ENCODE results near the gene FAM180A. TPM values are rescaled to one million over a fixed set of nuclear protein-coding genes. Genes with fewer than 3 reads are reported as not detected.

Gene FAM180A
- total and polyA plus RNA-seq, 10 of the 15 experiments (the other 5 are each of a cell fraction or from before 2014, with no cell fraction given): not detected

DNA sequence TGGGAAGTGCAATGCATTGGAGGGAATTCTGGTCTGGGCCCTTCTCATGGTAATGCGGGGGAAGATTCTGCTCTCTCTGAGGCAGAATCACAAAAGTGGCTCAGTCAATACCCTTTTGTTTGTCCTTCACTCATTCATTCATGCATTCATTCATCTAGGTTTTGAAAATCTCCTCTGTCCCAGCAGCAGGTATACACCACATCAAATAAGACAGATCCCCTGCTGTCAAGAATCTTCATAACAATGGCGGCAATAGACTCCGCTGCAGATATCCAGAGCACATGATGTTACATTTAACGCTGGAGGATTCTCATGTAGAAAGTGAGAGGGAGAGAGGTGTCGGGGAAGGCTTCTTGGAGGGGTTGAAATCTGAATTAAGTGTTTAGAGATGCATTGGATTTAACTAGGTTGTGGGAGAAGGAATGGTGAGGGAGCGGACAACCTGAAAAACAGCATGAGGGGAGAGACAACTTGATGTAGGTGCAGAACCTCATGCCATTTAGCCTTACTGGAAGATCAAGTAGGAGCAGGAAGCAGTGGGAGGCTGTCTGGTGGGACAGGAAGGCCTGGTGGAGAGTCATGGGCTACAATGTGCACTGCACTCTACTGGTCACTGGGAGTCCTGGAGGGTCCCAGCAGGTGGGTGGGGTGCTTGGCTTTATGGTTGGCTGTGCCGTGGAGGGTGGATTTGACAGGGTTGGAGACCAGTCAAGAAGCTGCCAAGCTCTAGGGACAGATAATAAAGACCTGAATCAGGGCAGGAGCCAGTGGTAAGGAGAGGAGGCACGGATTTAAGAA, 5.2 kb upstream of the FAM180A start:
- no peak for DNase-seq (ENCODE audit: low read depth, low spot score)
- ChIA-PET SMC1A (ENCODE audit: uncharacterized antibody, unreplicated experiment) (no interaction called here), RAD21 (ENCODE audit: unreplicated experiment) (no interaction called here), CTCF (no interaction called here), POLR2A (no interaction called here)
- WGBS (ENCODE audit: insufficient coverage, insufficient replicate concordance, low lambda C conversion rate, missing lambda C conversion rate): 52% methylated on average over 8 of the region's 8 CpGs
- intact Hi-C loops (cut with micrococcal nuclease; ENCODE audit: unreplicated experiment) (no loop called here), in situ Hi-C loops (cut with MboI) (no loop called here)
- H3K4me2 ChIP-seq (ENCODE audit: control insufficient read depth, insufficient read depth): no peak overlapping the region
- no peak overlapping the region for H3K27ac ChIP-seq (ENCODE audit: control insufficient read depth, insufficient read depth)
- H3K36me3 ChIP-seq (ENCODE audit: control insufficient read depth in 2 of 2, insufficient read depth in 2 of 2, low read length in 1 of 2): no peaks in the 10 kb centered on the region
- H3K4me3 ChIP-seq: no peak overlapping the region
- BruUV-seq (replicated peaks): no TSS peak
- no peak for FAIRE-seq
- H3K79me2 ChIP-seq (ENCODE audit: control insufficient read depth, insufficient read depth, low read length): no peaks in the 10 kb centered on the region
- H3K27me3 ChIP-seq (replicated peaks in 1 of 2; ENCODE audit: control insufficient read depth in 2 of 2, insufficient read depth in 2 of 2, low read length in 1 of 2): peaks cover 0 to 1% of the 10 kb centered on the region in 2 experiments; a peak in 2 of 4 replicates
- no peak overlapping the region for H2AFZ ChIP-seq (ENCODE audit: control insufficient read depth, low read depth, low read length)
- no peak for ATAC-seq
- TF ChIP-seq ZZZ3 (IDR thresholded peaks at IDR 0.05; ENCODE audit: control insufficient read depth, insufficient read length, low read depth) (no peak), DPF2 (IDR thresholded peaks at IDR 0.05) (no peak), STAT1 (conservative IDR thresholded peaks at IDR 0.05) (no peak), ZNF207 (IDR thresholded peaks at IDR 0.05; ENCODE audit: borderline replicate concordance) (no peak), TARDBP (IDR thresholded peaks at IDR 0.05; ENCODE audit: borderline replicate concordance) (no peak)
- no peaks in the 10 kb centered on the region for H3K4me1 ChIP-seq (ENCODE audit: control insufficient read depth, insufficient read depth, low read length)
- H4K20me1 ChIP-seq (ENCODE audit: control insufficient read depth, insufficient read depth): no peaks in the 10 kb centered on the region
- H3K9ac ChIP-seq (ENCODE audit: control insufficient read depth, insufficient read depth, low read length): no peak overlapping the region
- H3K9me3 ChIP-seq (replicated peaks; ENCODE audit: control insufficient read depth, insufficient read depth, low read length): no peaks in the 10 kb centered on the region; the same call in 2 of the 3 replicates

DNA sequence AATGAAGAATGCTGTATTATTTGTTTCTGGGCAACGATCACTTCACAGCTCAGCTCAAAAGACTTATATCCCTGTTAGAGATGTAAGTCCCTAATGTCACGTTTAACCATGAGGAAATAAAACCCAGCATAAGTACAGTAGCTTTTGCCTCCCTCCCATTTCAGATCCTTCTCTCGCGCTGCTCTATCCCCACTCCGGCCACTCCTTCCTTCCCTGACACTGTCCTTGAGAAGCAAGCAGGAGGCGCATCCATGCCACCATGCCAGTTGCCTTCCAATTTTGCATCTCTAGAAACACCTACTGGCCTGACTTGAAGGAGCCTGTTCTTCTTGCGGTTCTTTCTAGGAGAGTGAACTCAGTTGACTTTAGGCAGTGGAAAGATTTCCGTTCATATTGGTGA, 1.2 kb downstream of the FAM180A start:
- intact Hi-C loops (cut with micrococcal nuclease; ENCODE audit: unreplicated experiment): no loop called here
- ChIA-PET SMC1A (ENCODE audit: uncharacterized antibody, unreplicated experiment) (no interaction called here), CTCF (no interaction called here), POLR2A (no interaction called here), RAD21 (ENCODE audit: unreplicated experiment) (no interaction called here)
- Histone ChIP-seq H3K9ac (ENCODE audit: control insufficient read depth, insufficient read depth, low read length) (no peak overlapping the region), H3K36me3 (ENCODE audit: control insufficient read depth in 2 of 2, insufficient read depth in 2 of 2, low read length in 1 of 2) (no peaks in the 10 kb centered on the region), H3K79me2 (ENCODE audit: control insufficient read depth, insufficient read depth, low read length) (no peaks in the 10 kb centered on the region), H3K4me3 (no peak overlapping the region), H3K27me3 (replicated peaks in 1 of 2; ENCODE audit: control insufficient read depth in 2 of 2, insufficient read depth in 2 of 2, low read length in 1 of 2) (no peaks in the 10 kb centered on the region; a peak in 1 of 4 replicates), H3K27ac (ENCODE audit: control insufficient read depth, insufficient read depth) (no peak overlapping the region), H3K9me3 (replicated peaks; ENCODE audit: control insufficient read depth, insufficient read depth, low read length) (no peaks in the 10 kb centered on the region), H2AFZ (ENCODE audit: control insufficient read depth, low read depth, low read length) (no peak overlapping the region), H4K20me1 (ENCODE audit: control insufficient read depth, insufficient read depth) (no peaks in the 10 kb centered on the region), H3K4me1 (ENCODE audit: control insufficient read depth, insufficient read depth, low read length) (no peaks in the 10 kb centered on the region), H3K4me2 (ENCODE audit: control insufficient read depth, insufficient read depth) (no peak overlapping the region)
- in situ Hi-C loops (cut with MboI): no loop called here
- DNase-seq (ENCODE audit: low read depth, low spot score) (no peak), FAIRE-seq (no peak), ATAC-seq (no peak)
- WGBS (ENCODE audit: insufficient coverage, insufficient replicate concordance, low lambda C conversion rate, missing lambda C conversion rate): 79% methylated on average over 8 of the region's 8 CpGs
- TF ChIP-seq STAT1 (conservative IDR thresholded peaks at IDR 0.05): no peak
- no peak for TF ChIP-seq JUND (IDR thresholded peaks at IDR 0.05; ENCODE audit: low read depth, low read length)
- TF ChIP-seq, protein P1, sequence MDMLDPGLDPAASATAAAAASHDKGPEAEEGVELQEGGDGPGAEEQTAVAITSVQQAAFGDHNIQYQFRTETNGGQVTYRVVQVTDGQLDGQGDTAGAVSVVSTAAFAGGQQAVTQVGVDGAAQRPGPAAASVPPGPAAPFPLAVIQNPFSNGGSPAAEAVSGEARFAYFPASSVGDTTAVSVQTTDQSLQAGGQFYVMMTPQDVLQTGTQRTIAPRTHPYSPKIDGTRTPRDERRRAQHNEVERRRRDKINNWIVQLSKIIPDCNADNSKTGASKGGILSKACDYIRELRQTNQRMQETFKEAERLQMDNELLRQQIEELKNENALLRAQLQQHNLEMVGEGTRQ (IDR thresholded peaks at IDR 0.05; ENCODE audit: borderline replicate concordance, low read depth, low read length): no peak
- no peak for TF ChIP-seq KLF5 (IDR thresholded peaks at IDR 0.05; ENCODE audit: partially characterized antibody)
- TF ChIP-seq, protein P2, sequence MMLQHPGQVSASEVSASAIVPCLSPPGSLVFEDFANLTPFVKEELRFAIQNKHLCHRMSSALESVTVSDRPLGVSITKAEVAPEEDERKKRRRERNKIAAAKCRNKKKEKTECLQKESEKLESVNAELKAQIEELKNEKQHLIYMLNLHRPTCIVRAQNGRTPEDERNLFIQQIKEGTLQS (IDR thresholded peaks at IDR 0.05; ENCODE audit: borderline replicate concordance, extremely low read depth, low read depth, low read length): no peak
- TF ChIP-seq TARDBP (IDR thresholded peaks at IDR 0.05; ENCODE audit: borderline replicate concordance): no peak
- no peak for TF ChIP-seq FOXM1 (IDR thresholded peaks at IDR 0.05; ENCODE audit: low read depth, low read length)
- TF ChIP-seq YY1 (IDR thresholded peaks at IDR 0.05; ENCODE audit: low read depth, low read length): no peak
- TF ChIP-seq ZBED1 (IDR thresholded peaks at IDR 0.05; ENCODE audit: borderline replicate concordance): no peak
- BruUV-seq (replicated peaks): no TSS peak

Data from GM12878 (cell line).